Ovary (tissue), 9 donors: ENCODE data around the gene SMIM8. TPM values are rescaled to one million over a fixed set of nuclear protein-coding genes. Genes with fewer than 3 reads are reported as not detected.

Experiments
- DNase-seq, 5 donors: peaks; one replicate each; pipeline ENCODE4 v3.0.0-alpha.2; 2019 to 2020
- H3K27ac ChIP-seq, 2 donors: fragments of 200-600 bp; one replicate each; pipeline versions ENCODE4 v1.5.1 to v1.8.0; 2019 to 2022
- H3K27me3 ChIP-seq: fragments of 200-600 bp; one replicate; pipeline ENCODE4 v1.8.0; 2022
- H3K36me3 ChIP-seq: fragments of 200-600 bp; sonication (generic); one replicate; pipeline ENCODE4 v1.5.1; 2019
- H3K4me1 ChIP-seq: one replicate; pipeline ENCODE4 v1.8.1; 2013; ENCODE audit warnings: mild to moderate bottlenecking, moderate library complexity; ENCODE audit not compliant: insufficient read depth
- H3K4me3 ChIP-seq: fragments of 200-600 bp; sonication (generic); one replicate; pipeline ENCODE4 v1.5.1; 2017
- H3K9me3 ChIP-seq, 2 donors: fragments of 200-600 bp in 1 of 2; sonication (generic) in 1 of 2; one replicate each; pipeline versions ENCODE4 v1.5.1 to v1.8.1; 2013 to 2019; ENCODE audit warnings: mild to moderate bottlenecking in 1 of 2, moderate library complexity in 1 of 2
- CTCF ChIP-seq, 3 donors: fragments of 450-650 bp in 2 of 3; fragments of 200-600 bp in 1 of 3; IDR thresholded peaks; one replicate each; pipeline versions ENCODE4 v1.5.1 to v1.8.0; 2016 to 2022; ENCODE audit warnings: antibody characterized with exemption in 3 of 3, mild to moderate bottlenecking in 1 of 3
- EP300 ChIP-seq: sonication (generic); formaldehyde crosslinking; IDR thresholded peaks from one replicate; pipeline ENCODE4 v1.6.1; 2017; ENCODE audit warnings: antibody characterized with exemption
- POLR2A ChIP-seq: fragments of 450-650 bp; IDR thresholded peaks from one replicate; pipeline ENCODE4 v1.6.1; 2017; ENCODE audit warnings: antibody characterized with exemption, mild to moderate bottlenecking, moderate library complexity
- WGBS, 3 donors: extraction: QIAGEN DNeasy Blood & Tissue Kit in 1 of 3; methylation state at CpG; one replicate each; pipeline versions ENCODE4 v1.1.5 to v1.1.7; 2013 to 2017; 5-methylcytosine and 5-hydroxymethylcytosine counted together
- intact Hi-C, 4 donors: fragments of 100-400 bp; cut with DNase I; formaldehyde crosslinking; loops; one replicate each; pipeline versions ENCODE4 v1.11.0 to v1.15.1; 2022 to 2023
- polyA plus RNA-seq, 2 donors: library from polyadenylated mRNA; stranded (reverse); fragments of 200-250 nt in 1 of 2; fragments of 350-450 nt in 1 of 2; fragmentation: Illumina TruSeq in 1 of 2; extraction: RNeasy Lipid Tissue Mini Kit (QIAGEN cat#74804) in 1 of 2; gene quantifications; one replicate each; pipeline ENCODE4 v1.2.3, GENCODE V29; 2013 to 2014
- total RNA-seq, 7 donors: library from RNA; depleted of rRNA in 2 of 7; stranded (reverse); fragments of >200 nt in 2 of 7; fragmentation: NEBNext Ultra II Directional in 3 of 7; extraction: Animal tissue kit (Norgen Biotek cat#: 25700) in 3 of 7; gene quantifications; one replicate each; pipeline versions ENCODE4 v1.1.0 to v1.2.4, GENCODE V29; 2016 to 2023
- donor health status: DM: no; HTN: no; CAD: no; lungs with moderate emphysema.
- donor health status: DM: no; HTN: no; CAD: no.
- donor health status: Bipolar disorder and iron deficiency.
- donor health status: DM: yes; HTN: yes; CAD: no.
- donor health status: DM: no; HTN: no; CAD: no.
- donor health status: DM: yes; HTN: yes; CAD: no.

The SMIM8 gene
- total and polyA plus RNA-seq, 9 donors = 5.9 to 18.6 (median 12.2) TPM

GRCh38 chr6:87330961-87331360 is 8.6 kb downstream of the SMIM8 start:
- H3K4me3 ChIP-seq = no peak overlapping the region
- intact Hi-C loops = no loop called here
- TF ChIP-seq EP300 = no peak
- no peak for TF ChIP-seq POLR2A
- no peak for TF ChIP-seq CTCF (IDR thresholded peaks at IDR 0.05)
- H3K27me3 ChIP-seq = no peaks in the 10 kb centered on the region
- no peaks in the 10 kb centered on the region for H3K4me1 ChIP-seq
- H3K36me3 ChIP-seq = no peaks in the 10 kb centered on the region
- no peaks in the 10 kb centered on the region for H3K9me3 ChIP-seq
- no peak for DNase-seq
- H3K27ac ChIP-seq = no peak overlapping the region

GRCh38 chr6:87333033-87333432 is 10.6 kb downstream of the SMIM8 start:
- Histone ChIP-seq H3K27me3 (no peaks in the 10 kb centered on the region), H3K9me3 (no peaks in the 10 kb centered on the region), H3K4me3 (no peak overlapping the region), H3K36me3 (no peaks in the 10 kb centered on the region), H3K4me1 (no peaks in the 10 kb centered on the region), H3K27ac (no peak overlapping the region)
- no peak for DNase-seq
- no peak for TF ChIP-seq EP300
- no peak for TF ChIP-seq CTCF (IDR thresholded peaks at IDR 0.05)
- no peak for TF ChIP-seq POLR2A
- intact Hi-C loops = no loop called here
- WGBS, 3 donors = 64 to 70% (median 68%) methylated on average over 5 of the region's 5 CpGs

- WGBS, 3 donors = 73 to 93% (median 78%) methylated on average over 3 of the region's 3 CpGs
- TF ChIP-seq CTCF (IDR thresholded peaks at IDR 0.05) (no peak), POLR2A (no peak), EP300 (no peak)
- H3K4me1 ChIP-seq = no peaks in the 10 kb centered on the region
- intact Hi-C loops = no loop called here
- no peaks in the 10 kb centered on the region for H3K9me3 ChIP-seq
- H3K27ac ChIP-seq = no peak overlapping the region
- no peak for DNase-seq
- H3K4me3 ChIP-seq = no peak overlapping the region
- H3K36me3 ChIP-seq = no peaks in the 10 kb centered on the region
- H3K27me3 ChIP-seq = no peaks in the 10 kb centered on the region
Observed at GRCh38 chr6:87333591-87334181, 11.3 kb downstream of the SMIM8 start.

- no peak for DNase-seq
- no peaks in the 10 kb centered on the region for H3K36me3 ChIP-seq
- H3K27ac ChIP-seq = no peak overlapping the region
- no peaks in the 10 kb centered on the region for H3K4me1 ChIP-seq
- H3K27me3 ChIP-seq = no peaks in the 10 kb centered on the region
- intact Hi-C loops = no loop called here
- WGBS, 3 donors = 63 to 84% (median 84%) methylated on average over 1 of the region's 1 CpG
- H3K9me3 ChIP-seq = no peaks in the 10 kb centered on the region
- no peak for TF ChIP-seq EP300
- TF ChIP-seq POLR2A = no peak
- no peak overlapping the region for H3K4me3 ChIP-seq
Observed at GRCh38 chr6:87334683-87335082, 12.3 kb downstream of the SMIM8 start.

GRCh38 chr6:87336367-87336766 is 14.0 kb downstream of the SMIM8 start:
- Histone ChIP-seq H3K4me1 (peaks cover 2% of the 10 kb centered on the region), H3K36me3 (no peaks in the 10 kb centered on the region), H3K4me3 (no peak overlapping the region), H3K9me3 (no peaks in the 10 kb centered on the region), H3K27ac (no peak overlapping the region), H3K27me3 (no peaks in the 10 kb centered on the region)
- intact Hi-C loops = no loop called here
- WGBS, 3 donors = 82 to 85% (median 82%) methylated on average over 4 of the region's 4 CpGs
- no peak for TF ChIP-seq EP300
- DNase-seq = no peak
